Endothelial cell of umbilical vein (primary cell): ENCODE results near the gene HELZ2. TPM values are rescaled to one million over a fixed set of nuclear protein-coding genes. Genes with fewer than 3 reads are reported as not detected.

ENCODE experiments used
- BruUV-seq: library from RNA; stranded (reverse); fragments of 400-500 nt; replicated peaks from 2 replicates; lab custom pipeline; 2021; lab: Mats Ljungman, UMichigan
- CTCF ChIA-PET: fragments of 300-600, 350-600 bp; sonication (Branson Sonifier 250); formaldehyde crosslinking; loops from one replicate; lab custom pipeline; 2021; ENCODE audit warnings: antibody characterized with exemption, inconsistent platforms; lab: Charles Lee
- POLR2A ChIA-PET: fragments of 300-600, 350-600 bp; sonication (Branson Sonifier 250); formaldehyde crosslinking; loops from one replicate; lab custom pipeline; 2021; ENCODE audit warnings: antibody characterized with exemption, inconsistent platforms; lab: Charles Lee
- DNase-seq: peaks from one replicate; pipeline ENCODE4 v3.0.0-alpha.2; 2011; ENCODE audit warnings: low read depth, low spot score
- FAIRE-seq: peaks from 2 replicates; lab custom pipeline; 2011; peaks lifted over from hg19 to GRCh38; lab: Jason Lieb, UNC
- H2AFZ ChIP-seq: 2 replicates; pipeline ENCODE4 v1.6.0; 2012; ENCODE audit warnings: low read depth, low read length, control low read depth, inconsistent platforms
- H3K27ac ChIP-seq: 2 replicates; pipeline ENCODE4 v1.5.1; 2011; ENCODE audit warnings: low read depth, mild to moderate bottlenecking, control low read depth, low read length, moderate library complexity; ENCODE audit not compliant: insufficient read depth
- H3K27me3 ChIP-seq, 2 experiments: 2 replicates each; pipeline versions ENCODE4 v1.6.0 to v1.6.1; 2011; ENCODE audit warnings: low read length in 2 of 2, mixed read lengths in 1 of 2; ENCODE audit not compliant: control insufficient read depth in 2 of 2, insufficient read depth in 2 of 2
- H3K36me3 ChIP-seq, 2 experiments: 2 replicates in 1 of 2; 3 replicates in 1 of 2; pipeline ENCODE4 v1.5.1; 2011; ENCODE audit warnings: low read length in 2 of 2, mild to moderate bottlenecking in 1 of 2, moderate library complexity in 1 of 2; ENCODE audit not compliant: control insufficient read depth in 2 of 2, insufficient read depth in 2 of 2; ENCODE audit errors: extremely low read depth in 1 of 2
- H3K4me1 ChIP-seq: 3 replicates; pipeline ENCODE4 v1.5.1; 2011; ENCODE audit warnings: mild to moderate bottlenecking, low read length; ENCODE audit not compliant: control insufficient read depth, insufficient read depth; ENCODE audit errors: extremely low read depth
- H3K4me2 ChIP-seq: 2 replicates; pipeline ENCODE4 v1.6.1; 2011; ENCODE audit warnings: low read length, control low read depth, mixed read lengths; ENCODE audit not compliant: insufficient read depth
- H3K4me3 ChIP-seq, 3 experiments: fragments of 200-600 bp in 1 of 3; sonication (generic), shearing (Covaris generic) in 1 of 3; replicated peaks in 1 of 3; 2 replicates each; pipeline ENCODE4 v1.5.1; 2011 to 2016; ENCODE audit warnings: control low read depth in 3 of 3, low read length in 3 of 3, mild to moderate bottlenecking in 2 of 3, inconsistent platforms in 1 of 3, low read depth in 1 of 3, moderate library complexity in 1 of 3; ENCODE audit not compliant: insufficient read depth in 1 of 3
- H3K79me2 ChIP-seq: 2 replicates; pipeline ENCODE4 v1.6.0; 2012; ENCODE audit warnings: low read length, inconsistent platforms; ENCODE audit not compliant: control insufficient read depth, insufficient read depth
- H3K9ac ChIP-seq: replicated peaks from 2 replicates; pipeline ENCODE3; 2011; ENCODE audit warnings: low read length, control low read depth; ENCODE audit not compliant: insufficient read depth; ENCODE audit errors: extremely low read depth
- H3K9me1 ChIP-seq: replicated peaks from 3 replicates; pipeline ENCODE4 v1.6.0; 2011; ENCODE audit warnings: mild to moderate bottlenecking, low read length; ENCODE audit not compliant: control insufficient read depth, insufficient read depth; ENCODE audit errors: extremely low read depth
- H3K9me3 ChIP-seq: replicated peaks from 2 replicates; pipeline ENCODE4 v1.5.1; 2012; ENCODE audit warnings: low read length, inconsistent platforms; ENCODE audit not compliant: control insufficient read depth, insufficient read depth
- H4K20me1 ChIP-seq: replicated peaks from 2 replicates; pipeline ENCODE3; 2011; ENCODE audit warnings: mild to moderate bottlenecking, low read length; ENCODE audit not compliant: control insufficient read depth, insufficient read depth; ENCODE audit errors: extremely low read depth
- CTCF ChIP-seq, 2 donors: IDR thresholded peaks; 1 replicate in 1 of 2; 2 replicates in 1 of 2; pipeline ENCODE4 v1.5.1; 2011; ENCODE audit warnings: low read length in 2 of 2, mild to moderate bottlenecking in 2 of 2, moderate library complexity in 2 of 2, control low read depth in 1 of 2, inconsistent platforms in 1 of 2, low read depth in 1 of 2; ENCODE audit not compliant: insufficient read depth in 1 of 2; ENCODE audit errors: extremely low read depth in 1 of 2
- EZH2 ChIP-seq: IDR thresholded peaks from 2 replicates; pipeline ENCODE4 v1.6.1; 2012; ENCODE audit warnings: borderline replicate concordance, low read depth, mild to moderate bottlenecking, moderate library complexity, low read length, inconsistent platforms; ENCODE audit not compliant: severe bottlenecking
- FOS ChIP-seq: IDR thresholded peaks from 2 replicates; pipeline ENCODE4 v1.6.1; 2011; ENCODE audit warnings: mild to moderate bottlenecking, low read length, moderate library complexity, borderline replicate concordance; ENCODE audit not compliant: insufficient read depth
- GATA2 ChIP-seq: IDR thresholded peaks from 2 replicates; pipeline ENCODE4 v1.7.0; 2011; ENCODE audit warnings: low read depth, mild to moderate bottlenecking, moderate library complexity, mixed read lengths, low read length; ENCODE audit not compliant: insufficient read length, insufficient read depth
- JUN ChIP-seq: IDR thresholded peaks from 2 replicates; pipeline ENCODE4 v1.6.1; 2011; ENCODE audit warnings: borderline replicate concordance, low read depth; ENCODE audit not compliant: insufficient read length, insufficient read depth
- MAX ChIP-seq: IDR thresholded peaks from 2 replicates; pipeline ENCODE4 v1.6.1; 2011; ENCODE audit not compliant: insufficient read depth, insufficient read length
- MYC ChIP-seq: IDR thresholded peaks from one replicate; pipeline ENCODE4 v1.6.1; 2011; ENCODE audit warnings: mild to moderate bottlenecking, low read depth, low read length
- POLR2A ChIP-seq: IDR thresholded peaks from 2 replicates; pipeline ENCODE4 v1.6.1; 2012; ENCODE audit warnings: low read depth, mild to moderate bottlenecking, control low read depth, low read length
- POLR2AphosphoS5 ChIP-seq: IDR thresholded peaks from 2 replicates; pipeline ENCODE4 v1.6.1; 2012; ENCODE audit warnings: low read depth, mild to moderate bottlenecking, control low read depth, low read length, moderate library complexity; ENCODE audit not compliant: insufficient read depth
- dilution Hi-C: fragments of 300-500 bp; cut with MboI; formaldehyde crosslinking; loops from one replicate; pipeline ENCODE4 v1.15.0; 2019; ENCODE audit warnings: low sequenced_read_pairs; ENCODE audit not compliant: extremely low pct_ligation_motif_present
- intact Hi-C: fragments of 100-400 bp; cut with micrococcal nuclease; formaldehyde crosslinking; loops from one replicate; pipeline ENCODE4 v1.10.0; 2022
- polyA plus RNA-seq, 4 experiments: library from polyadenylated mRNA; depleted of rRNA in 3 of 4; stranded (reverse) in 3 of 4; unstranded in 1 of 4; fragments of >200 nt; gene quantifications; 2 replicates each; pipeline versions ENCODE4 v1.2.1 to v1.2.3, GENCODE V29; 2011 to 2012; ENCODE audit warnings: missing spikeins in 1 of 4
- total RNA-seq: library from RNA; stranded (reverse); gene quantifications from 2 replicates; pipeline ENCODE4 v1.2.3, GENCODE V29; 2021

HELZ2 gene
- total and polyA plus RNA-seq, 2 donors (not counting 3 experiments of a cell fraction or from before 2014, with no cell fraction given), result 10.6 to 33.2 TPM

GRCh38 chr20:63525971-63526370, 48.1 kb downstream of the HELZ2 start:
- POLR2A ChIA-PET, result no interaction called here
- CTCF ChIA-PET, result no interaction called here
- no peak for FAIRE-seq

GRCh38 chr20:63525185-63525584, 48.9 kb downstream of the HELZ2 start:
- H3K4me1 ChIP-seq, result peaks cover 10% of the 10 kb centered on the region
- H3K4me2 ChIP-seq, result no peak overlapping the region
- H3K9me3 ChIP-seq, result no peaks in the 10 kb centered on the region
- dilution Hi-C loops (no loop called here), intact Hi-C loops (no loop called here)
- FAIRE-seq (no peak), DNase-seq (no peak)
- no peaks in the 10 kb centered on the region for H4K20me1 ChIP-seq
- CTCF ChIA-PET, result no interaction called here
- H3K36me3 ChIP-seq, result peaks cover 0 to 2% of the 10 kb centered on the region in 2 experiments
- no peaks in the 10 kb centered on the region for H3K9me1 ChIP-seq
- H3K27ac ChIP-seq, result no peak overlapping the region
- H3K9ac ChIP-seq, result no peak overlapping the region
- no peak for TF ChIP-seq EZH2
- TF ChIP-seq CTCF (IDR thresholded peaks at IDR 0.05; ENCODE audit: extremely low read depth in 1 of 2, insufficient read depth in 1 of 2, low read depth in 1 of 2, low read length in 2 of 2), result no peak
- TF ChIP-seq POLR2A, result no peak
- no peak for TF ChIP-seq JUN
- no peak for TF ChIP-seq FOS
- TF ChIP-seq POLR2AphosphoS5, result no peak
- no peak for TF ChIP-seq GATA2
- no peak for TF ChIP-seq MAX
- no peak for TF ChIP-seq MYC
- BruUV-seq, result no TSS peak
- no peak overlapping the region for H3K4me3 ChIP-seq
- peaks cover 16% of the 10 kb centered on the region for H3K79me2 ChIP-seq
- H2AFZ ChIP-seq, result no peak overlapping the region
- POLR2A ChIA-PET, result no interaction called here
- no peaks in the 10 kb centered on the region for H3K27me3 ChIP-seq

More at GRCh38 chr20:63525971-63526370, 48.1 kb downstream of the HELZ2 start:
- BruUV-seq, result no TSS peak
- TF ChIP-seq CTCF (IDR thresholded peaks at IDR 0.05; ENCODE audit: extremely low read depth in 1 of 2, insufficient read depth in 1 of 2, low read depth in 1 of 2, low read length in 2 of 2) (no peak), POLR2A (peak; percentile 45), JUN (no peak), FOS (no peak)
- peaks cover 10% of the 10 kb centered on the region for H3K4me1 ChIP-seq
- peaks cover 0 to 2% of the 10 kb centered on the region in 2 experiments for H3K36me3 ChIP-seq
- dilution Hi-C loops (no loop called here), intact Hi-C loops (no loop called here)
- H3K9ac ChIP-seq, result no peak overlapping the region
- H3K27ac ChIP-seq, result no peak overlapping the region
- H3K9me3 ChIP-seq, result no peaks in the 10 kb centered on the region
- H3K9me1 ChIP-seq, result no peaks in the 10 kb centered on the region
- no peak for DNase-seq
- H2AFZ ChIP-seq, result no peak overlapping the region
- H3K4me2 ChIP-seq, result no peak overlapping the region
- no peak overlapping the region for H3K4me3 ChIP-seq
- peaks cover 15% of the 10 kb centered on the region for H3K79me2 ChIP-seq
- no peaks in the 10 kb centered on the region for H4K20me1 ChIP-seq
- H3K27me3 ChIP-seq, result no peaks in the 10 kb centered on the region
